KG1 (cell line): ENCODE results near the gene CDK8.

Experiments
- DNase-seq: peaks from one replicate; lab custom pipeline; 2025; lab: John Stamatoyannopoulos, UW

CDK8 gene

GRCh38 chr13:26445092-26445491 lies 191.2 kb downstream of the CDK8 start:
- DNase-seq = no peak

GRCh38 chr13:26446751-26447150 lies 192.8 kb downstream of the CDK8 start:
- no peak for DNase-seq

- DNase-seq = no peak
Observed at GRCh38 chr13:26448032-26448431, 194.1 kb downstream of the CDK8 start.

- no peak for DNase-seq
Observed at GRCh38 chr13:26449063-26449848, 195.3 kb downstream of the CDK8 start.
